B cell (primary cell): Measurements from ENCODE around the gene STAM2. TPM values are rescaled to one million over a fixed set of nuclear protein-coding genes. Genes with fewer than 3 reads are reported as not detected.

Experiments used
- ATAC-seq: fragments of 200-7000 bp; cut with Tn5 transposase; one replicate; pipeline ENCODE4 v1.10.0; 2021; ENCODE audit warnings: low read depth, mild to moderate bottlenecking, moderate number of reproducible peaks, moderate library complexity
- CTCF ChIA-PET: fragments of 350-600 bp; sonication (Branson Sonifier 250); formaldehyde crosslinking; loops from one replicate; lab custom pipeline; 2021; ENCODE audit warnings: antibody characterized with exemption, inconsistent platforms; lab: Charles Lee
- POLR2A ChIA-PET: fragments of 350-600 bp; sonication (Branson Sonifier 250); formaldehyde crosslinking; loops from one replicate; lab custom pipeline; 2021; ENCODE audit warnings: antibody characterized with exemption; lab: Charles Lee
- DNase-seq: peaks from one replicate; pipeline ENCODE4 v3.0.0; 2013
- H2AFZ ChIP-seq: 2 replicates; pipeline ENCODE4 v1.6.1; 2012; ENCODE audit warnings: mild to moderate bottlenecking, low read depth, low read length; ENCODE audit not compliant: insufficient read depth, poor library complexity, severe bottlenecking
- H3K27ac ChIP-seq, 2 donors: 1 replicate in 1 of 2; 2 replicates in 1 of 2; pipeline ENCODE4 v1.5.1; 2012 to 2013; ENCODE audit warnings: low read length in 2 of 2, mild to moderate bottlenecking in 2 of 2, moderate library complexity in 1 of 2
- H3K27me3 ChIP-seq, 4 experiments: fragments of 200-600 bp in 1 of 4; sonication (generic) in 1 of 4; replicated peaks in 1 of 4; 1 replicate in 2 of 4; 2 replicates in 2 of 4; pipeline versions ENCODE4 v1.6.1 to v1.7.0; 2013 to 2016; ENCODE audit warnings: low read length in 3 of 4, mild to moderate bottlenecking in 2 of 4, mixed read lengths in 1 of 4, moderate library complexity in 1 of 4; ENCODE audit not compliant: insufficient read depth in 4 of 4, control insufficient read depth in 3 of 4; ENCODE audit errors: control extremely low read depth in 1 of 4
- H3K36me3 ChIP-seq, 2 experiments: replicated peaks in 1 of 2; 1 replicate in 1 of 2; 2 replicates in 1 of 2; pipeline versions ENCODE4 v1.6.1 to v1.7.1; 2013; ENCODE audit warnings: low read length in 1 of 2; ENCODE audit not compliant: insufficient read depth in 2 of 2, control insufficient read depth in 1 of 2; ENCODE audit errors: control extremely low read depth in 1 of 2, extremely low read depth in 1 of 2
- H3K4me1 ChIP-seq, 2 donors: fragments of 200-600 bp in 1 of 2; sonication (generic) in 1 of 2; 1 replicate in 1 of 2; 2 replicates in 1 of 2; pipeline versions ENCODE4 v1.5.1 to v1.6.1; 2013 to 2017; ENCODE audit warnings: low read length in 2 of 2; ENCODE audit not compliant: control insufficient read depth in 2 of 2, insufficient read depth in 2 of 2
- H3K4me2 ChIP-seq: replicated peaks from 2 replicates; pipeline ENCODE3; 2012; ENCODE audit warnings: mild to moderate bottlenecking, low read depth, low read length; ENCODE audit not compliant: poor library complexity, severe bottlenecking
- H3K4me3 ChIP-seq, 5 experiments: fragments of 200-600 bp in 1 of 5; sonication (generic) in 1 of 5; 1 replicate in 3 of 5; 2 replicates in 2 of 5; pipeline versions ENCODE4 v1.5.1 to v1.7.0; 2011 to 2016; ENCODE audit warnings: low read length in 4 of 5, mild to moderate bottlenecking in 4 of 5, low read depth in 2 of 5, control low read depth in 1 of 5, moderate library complexity in 1 of 5; ENCODE audit not compliant: insufficient read depth in 1 of 5; ENCODE audit errors: control extremely low read depth in 1 of 5, extremely low read depth in 1 of 5
- H3K79me2 ChIP-seq: fragments of 200-600 bp; sonication (generic); one replicate; pipeline ENCODE4 v1.6.0; 2016; ENCODE audit warnings: low read length; ENCODE audit not compliant: control insufficient read depth, insufficient read depth
- H3K9ac ChIP-seq: fragments of 200-600 bp; sonication (generic); 2 replicates; pipeline ENCODE4 v1.6.1; 2017; ENCODE audit warnings: mild to moderate bottlenecking, low read length, moderate library complexity
- H3K9me3 ChIP-seq, 3 donors: one replicate each; pipeline versions ENCODE4 v1.6.1 to v1.7.1; 2013; ENCODE audit warnings: low read length in 2 of 3; ENCODE audit not compliant: control insufficient read depth in 2 of 3, insufficient read depth in 1 of 3; ENCODE audit errors: control extremely low read depth in 1 of 3
- H4K20me1 ChIP-seq: 2 replicates; pipeline ENCODE4 v1.6.0; 2012; ENCODE audit warnings: mild to moderate bottlenecking, low read length; ENCODE audit not compliant: insufficient read depth, control insufficient read depth, poor library complexity, severe bottlenecking
- H3K27ac Mint-ChIP-seq: one replicate; pipeline ENCODE4 v1.8.0; 2021; ENCODE audit warnings: mixed read lengths
- H3K27me3 Mint-ChIP-seq: one replicate; pipeline ENCODE4 v1.8.0; 2021; ENCODE audit warnings: mixed read lengths
- H3K4me1 Mint-ChIP-seq: one replicate; pipeline ENCODE4 v1.8.0; 2021; ENCODE audit warnings: mixed read lengths
- H3K4me3 Mint-ChIP-seq: one replicate; pipeline ENCODE4 v1.8.0; 2021; ENCODE audit warnings: mixed read lengths
- H3K9me3 Mint-ChIP-seq: one replicate; pipeline ENCODE4 v1.8.0; 2022; ENCODE audit warnings: mixed read lengths; ENCODE audit not compliant: insufficient read depth
- EZH2 ChIP-seq: IDR thresholded peaks from 2 replicates; pipeline ENCODE4 v1.6.1; 2012; ENCODE audit warnings: borderline replicate concordance, low read depth, mild to moderate bottlenecking, moderate library complexity, low read length; ENCODE audit not compliant: insufficient read depth, poor library complexity, severe bottlenecking
- WGBS: methylation state at CpG from one replicate; pipeline ENCODE4 v1.1.5; 2013; ENCODE audit warnings: missing lambda C conversion rate; ENCODE audit not compliant: insufficient coverage; 5-methylcytosine and 5-hydroxymethylcytosine counted together
- intact Hi-C: fragments of 100-400 bp; cut with micrococcal nuclease; formaldehyde crosslinking; loops from one replicate; pipeline ENCODE4 v1.10.0; 2022
- polyA plus RNA-seq: library from polyadenylated mRNA; depleted of rRNA; stranded (reverse); fragments of >200 nt; gene quantifications from 2 replicates; pipeline ENCODE4 v1.2.3, GENCODE V29; 2012
- total RNA-seq, 2 donors: library from RNA; stranded (reverse); fragments of 120-200 nt in 1 of 2; gene quantifications; 1 replicate in 1 of 2; 2 replicates in 1 of 2; pipeline versions ENCODE4 v1.2.3 to v1.2.4, GENCODE V29; 2013 to 2022
- TF ChIP-seq, protein P1 (sequence below): fragments of 200-600 bp; IDR thresholded peaks from one replicate; pipeline ENCODE4 v1.8.0; 2022; ENCODE audit warnings: antibody characterized with exemption, mild to moderate bottlenecking

STAM2 gene
- total and polyA plus RNA-seq, 2 donors (not counting 1 experiment from before 2014, with no cell fraction given), result 5.7 to 30.2 TPM

DNA sequence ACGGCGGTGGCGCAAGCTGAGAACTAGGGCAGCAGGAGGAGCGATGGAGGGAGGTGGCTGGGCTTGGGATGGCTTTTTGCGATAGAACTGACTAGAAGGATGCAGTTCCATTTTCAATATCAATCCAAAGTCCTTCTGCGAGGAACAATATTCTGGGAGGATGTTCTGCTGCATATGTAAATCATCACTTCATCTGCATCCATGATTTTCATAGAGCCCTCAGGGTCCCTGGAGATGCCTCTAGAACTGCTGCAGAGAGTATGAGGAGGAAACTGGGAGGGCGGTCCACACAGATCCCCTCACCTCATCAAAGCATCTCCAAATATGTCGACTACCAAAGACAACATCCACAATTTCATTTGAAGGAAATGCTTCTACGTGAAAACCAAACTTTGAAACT is 97.5 kb downstream of the STAM2 start:
- POLR2A ChIA-PET, result no interaction called here
- no peak overlapping the region for H2AFZ ChIP-seq
- no peak for DNase-seq
- 97% methylated on average over 6 of the region's 9 CpGs for WGBS
- H3K27ac ChIP-seq, result no peak overlapping the region
- no peak for ATAC-seq
- H3K27ac Mint-ChIP-seq, result no peak overlapping the region
- no peaks in the 10 kb centered on the region for H3K4me1 Mint-ChIP-seq
- CTCF ChIA-PET, result no interaction called here
- no peak overlapping the region for H3K9ac ChIP-seq
- no peaks in the 10 kb centered on the region for H3K9me3 Mint-ChIP-seq
- no peaks in the 10 kb centered on the region for H3K79me2 ChIP-seq
- no peak overlapping the region for H3K4me3 ChIP-seq
- H3K4me2 ChIP-seq, result no peak overlapping the region
- intact Hi-C loops, result no loop called here
- H3K9me3 ChIP-seq, result no peaks in the 10 kb centered on the region
- TF ChIP-seq EZH2, result no peak
- TF ChIP-seq, protein P1, sequence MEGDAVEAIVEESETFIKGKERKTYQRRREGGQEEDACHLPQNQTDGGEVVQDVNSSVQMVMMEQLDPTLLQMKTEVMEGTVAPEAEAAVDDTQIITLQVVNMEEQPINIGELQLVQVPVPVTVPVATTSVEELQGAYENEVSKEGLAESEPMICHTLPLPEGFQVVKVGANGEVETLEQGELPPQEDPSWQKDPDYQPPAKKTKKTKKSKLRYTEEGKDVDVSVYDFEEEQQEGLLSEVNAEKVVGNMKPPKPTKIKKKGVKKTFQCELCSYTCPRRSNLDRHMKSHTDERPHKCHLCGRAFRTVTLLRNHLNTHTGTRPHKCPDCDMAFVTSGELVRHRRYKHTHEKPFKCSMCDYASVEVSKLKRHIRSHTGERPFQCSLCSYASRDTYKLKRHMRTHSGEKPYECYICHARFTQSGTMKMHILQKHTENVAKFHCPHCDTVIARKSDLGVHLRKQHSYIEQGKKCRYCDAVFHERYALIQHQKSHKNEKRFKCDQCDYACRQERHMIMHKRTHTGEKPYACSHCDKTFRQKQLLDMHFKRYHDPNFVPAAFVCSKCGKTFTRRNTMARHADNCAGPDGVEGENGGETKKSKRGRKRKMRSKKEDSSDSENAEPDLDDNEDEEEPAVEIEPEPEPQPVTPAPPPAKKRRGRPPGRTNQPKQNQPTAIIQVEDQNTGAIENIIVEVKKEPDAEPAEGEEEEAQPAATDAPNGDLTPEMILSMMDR, result no peak
- no peaks in the 10 kb centered on the region for H3K4me1 ChIP-seq
- H3K27me3 Mint-ChIP-seq, result no peaks in the 10 kb centered on the region
- H3K27me3 ChIP-seq, result no peaks in the 10 kb centered on the region
- H3K36me3 ChIP-seq, result no peaks in the 10 kb centered on the region
- no peak overlapping the region for H3K4me3 Mint-ChIP-seq
- no peaks in the 10 kb centered on the region for H4K20me1 ChIP-seq

DNA sequence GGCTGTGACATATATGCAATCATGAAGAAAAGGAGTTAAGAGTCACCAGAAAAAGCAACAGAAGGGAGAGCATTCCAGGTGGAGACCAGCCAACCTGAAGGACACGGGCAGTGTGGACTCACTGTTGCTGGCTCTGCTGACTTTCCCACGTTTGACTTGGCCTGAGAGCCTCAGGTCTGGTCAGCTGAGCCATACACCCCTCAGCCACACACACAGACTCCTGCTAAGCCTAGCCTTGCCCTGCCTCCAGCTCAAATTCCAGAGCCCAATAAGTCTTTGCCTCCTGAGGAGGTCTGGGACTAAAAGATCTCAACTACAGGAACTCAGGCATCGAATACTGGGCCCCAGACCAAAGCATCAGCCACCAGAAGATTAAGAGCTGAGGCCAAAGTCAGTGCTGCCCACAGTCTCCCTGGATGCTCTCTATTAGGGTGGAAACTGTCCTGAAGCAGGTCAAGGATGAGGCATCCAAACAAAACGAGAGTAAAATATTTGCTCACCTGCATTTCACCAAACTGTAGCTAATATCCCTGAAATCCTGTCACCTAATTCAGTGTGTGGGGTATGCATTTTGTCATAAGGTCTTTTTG is 100.0 kb downstream of the STAM2 start:
- Histone ChIP-seq H3K79me2 (no peaks in the 10 kb centered on the region), H3K9ac (no peak overlapping the region), H3K27me3 (no peaks in the 10 kb centered on the region), H2AFZ (no peak overlapping the region), H3K4me2 (no peak overlapping the region), H3K27ac (no peak overlapping the region), H3K4me1 (peaks cover 8 to 9% of the 10 kb centered on the region in 2 donors), H4K20me1 (no peaks in the 10 kb centered on the region), H3K4me3 (no peak overlapping the region), H3K36me3 (no peaks in the 10 kb centered on the region), H3K9me3 (no peaks in the 10 kb centered on the region)
- Mint-ChIP-seq H3K4me3 (no peak overlapping the region), H3K27ac (no peak overlapping the region), H3K27me3 (no peaks in the 10 kb centered on the region), H3K4me1 (peaks cover 10% of the 10 kb centered on the region), H3K9me3 (no peaks in the 10 kb centered on the region)
- ChIA-PET POLR2A (no interaction called here), CTCF (no interaction called here)
- no peak for DNase-seq
- ATAC-seq, result no peak
- TF ChIP-seq EZH2, result no peak
- TF ChIP-seq, protein P1, result no peak
- intact Hi-C loops, result no loop called here
- 79% methylated on average over 3 of the region's 4 CpGs for WGBS
